OCI-LY3 (cell line): ENCODE measurements around the gene PSMD9.

Experiments used
- H2AFZ ChIP-seq: fragments of 200-600, 300-600 bp; shearing (Covaris generic); 2 replicates; pipeline ENCODE4 v1.6.0; 2014; ENCODE audit warnings: antibody characterized with exemption, low read depth, low read length
- H3K27ac ChIP-seq: fragments of 200-600, 300-600 bp; sonication (generic); 2 replicates; pipeline ENCODE4 v1.5.1; 2014; ENCODE audit warnings: mild to moderate bottlenecking, low read length, moderate library complexity, mixed read lengths
- H3K27me3 ChIP-seq: fragments of 200-600, 300-600 bp; sonication (generic); 2 replicates; pipeline ENCODE4 v1.6.1; 2014; ENCODE audit warnings: low read depth, low read length, mixed read lengths
- H3K36me3 ChIP-seq: fragments of 200-600, 300-600 bp; sonication (generic); replicated peaks from 2 replicates; pipeline ENCODE3; 2014; ENCODE audit warnings: low read depth, low read length, mixed read lengths
- H3K4me1 ChIP-seq: fragments of 300-600, 200-600 bp; sonication (generic); 2 replicates; pipeline ENCODE4 v1.6.1; 2014; ENCODE audit warnings: low read length, mixed read lengths
- H3K4me2 ChIP-seq: fragments of 200-600, 300-600 bp; sonication (generic); 2 replicates; pipeline ENCODE4 v1.6.1; 2014; ENCODE audit warnings: low read length, mixed read lengths
- H3K4me3 ChIP-seq: fragments of 300-600, 200-600 bp; sonication (generic); 2 replicates; pipeline ENCODE4 v1.5.1; 2014; ENCODE audit warnings: antibody characterized with exemption, mild to moderate bottlenecking, low read length, moderate library complexity
- H3K79me2 ChIP-seq: fragments of 300-600, 200-600 bp; shearing (Covaris generic); 2 replicates; pipeline ENCODE4 v1.6.1; 2014; ENCODE audit warnings: mild to moderate bottlenecking, low read length, mixed read lengths
- H3K9ac ChIP-seq: fragments of 300-600, 200-600 bp; shearing (Covaris generic); 2 replicates; pipeline ENCODE4 v1.6.0; 2014; ENCODE audit warnings: mild to moderate bottlenecking, low read length, moderate library complexity
- H3K9me3 ChIP-seq: fragments of 200-600, 300-600 bp; shearing (Covaris generic); 2 replicates; pipeline ENCODE4 v1.6.1; 2014; ENCODE audit warnings: low read length, mixed read lengths; ENCODE audit not compliant: insufficient read depth
- H4K20me1 ChIP-seq: fragments of 200-600, 300-600 bp; sonication (generic); 2 replicates; pipeline ENCODE4 v1.6.1; 2016; ENCODE audit warnings: low read length, mixed read lengths; ENCODE audit not compliant: insufficient read depth
- CTCF ChIP-seq: fragments of 200-600, 300-600 bp; sonication (generic); IDR thresholded peaks from 2 replicates; pipeline ENCODE4 v1.5.1; 2014; ENCODE audit warnings: antibody characterized with exemption, low read length, low read depth
- EZH2phosphoT487 ChIP-seq: fragments of 200-600 bp; shearing (Covaris generic); IDR thresholded peaks from 2 replicates; pipeline ENCODE4 v1.6.1; 2018; ENCODE audit warnings: antibody characterized with exemption, mixed run types, low read depth

PSMD9 gene

GRCh38 chr12:121946313-121947025, 57.9 kb downstream of the PSMD9 start:
- no peaks in the 10 kb centered on the region for H4K20me1 ChIP-seq
- no peaks in the 10 kb centered on the region for H3K4me1 ChIP-seq
- no peaks in the 10 kb centered on the region for H3K79me2 ChIP-seq
- H3K4me2 ChIP-seq: no peak overlapping the region
- H3K9ac ChIP-seq: no peak overlapping the region
- peaks cover 3% of the 10 kb centered on the region for H3K36me3 ChIP-seq
- no peak overlapping the region for H2AFZ ChIP-seq
- TF ChIP-seq CTCF: no peak
- no peak for TF ChIP-seq EZH2phosphoT487
- no peaks in the 10 kb centered on the region for H3K9me3 ChIP-seq
- H3K4me3 ChIP-seq: no peak overlapping the region
- H3K27ac ChIP-seq: no peak overlapping the region
- H3K27me3 ChIP-seq: no peaks in the 10 kb centered on the region

GRCh38 chr12:121947981-121948380, 59.4 kb downstream of the PSMD9 start:
- H2AFZ ChIP-seq: no peak overlapping the region
- H3K9me3 ChIP-seq: 0 out of 2 replicates have a peak, but pooled peaks cover 5% of the 10 kb centered on the region
- TF ChIP-seq EZH2phosphoT487: no peak
- no peak for TF ChIP-seq CTCF
- no peaks in the 10 kb centered on the region for H3K79me2 ChIP-seq
- no peaks in the 10 kb centered on the region for H4K20me1 ChIP-seq
- H3K4me1 ChIP-seq: no peaks in the 10 kb centered on the region
- H3K4me3 ChIP-seq: no peak overlapping the region
- H3K36me3 ChIP-seq: peaks cover 4% of the 10 kb centered on the region
- H3K27me3 ChIP-seq: no peaks in the 10 kb centered on the region
- H3K9ac ChIP-seq: no peak overlapping the region
- H3K27ac ChIP-seq: no peak overlapping the region
- no peak overlapping the region for H3K4me2 ChIP-seq

GRCh38 chr12:121949648-121950397, 61.2 kb downstream of the PSMD9 start:
- no peak overlapping the region for H3K27ac ChIP-seq
- no peaks in the 10 kb centered on the region for H4K20me1 ChIP-seq
- H3K79me2 ChIP-seq: no peaks in the 10 kb centered on the region
- H3K27me3 ChIP-seq: no peaks in the 10 kb centered on the region
- H3K9ac ChIP-seq: no peak overlapping the region
- 0 out of 2 replicates have a peak, but pooled peaks cover 8% of the 10 kb centered on the region for H3K9me3 ChIP-seq
- TF ChIP-seq EZH2phosphoT487 (no peak), CTCF (no peak)
- peaks cover 7% of the 10 kb centered on the region for H3K36me3 ChIP-seq
- no peak overlapping the region for H3K4me2 ChIP-seq
- no peak overlapping the region for H3K4me3 ChIP-seq
- H2AFZ ChIP-seq: no peak overlapping the region
- H3K4me1 ChIP-seq: no peaks in the 10 kb centered on the region

GRCh38 chr12:121953117-121953692, 64.6 kb downstream of the PSMD9 start:
- no peak for TF ChIP-seq CTCF
- TF ChIP-seq EZH2phosphoT487: no peak
- 0 out of 2 replicates have a peak, but pooled peaks cover 8% of the 10 kb centered on the region for H3K9me3 ChIP-seq
- no peak overlapping the region for H3K9ac ChIP-seq
- H3K27me3 ChIP-seq: no peaks in the 10 kb centered on the region
- no peaks in the 10 kb centered on the region for H4K20me1 ChIP-seq
- no peak overlapping the region for H2AFZ ChIP-seq
- H3K36me3 ChIP-seq: peaks cover 5% of the 10 kb centered on the region
- H3K4me1 ChIP-seq: peaks cover 6% of the 10 kb centered on the region
- H3K4me2 ChIP-seq: no peak overlapping the region
- H3K4me3 ChIP-seq: no peak overlapping the region
- no peaks in the 10 kb centered on the region for H3K79me2 ChIP-seq
- no peak overlapping the region for H3K27ac ChIP-seq
